SK-N-SH (cell line): ENCODE results near the gene DDX31. TPM values are rescaled to one million over a fixed set of nuclear protein-coding genes. Genes with fewer than 3 reads are reported as not detected.

Experiments used
- CTCF ChIA-PET: fragments of 300-600, 350-600 bp; formaldehyde crosslinking; extraction: SDS; loops from one replicate; lab custom pipeline; 2021; lab: Yijun Ruan, JAX
- POLR2A ChIA-PET: fragments of 350-600 bp; sonication (Branson Sonifier 250); formaldehyde crosslinking; extraction: SDS; loops from one replicate; lab custom pipeline; 2020; ENCODE audit warnings: antibody characterized with exemption, inconsistent platforms; lab: Yijun Ruan, JAX
- DNase-seq: peaks from one replicate; pipeline ENCODE4 v3.0.0; 2012
- H2AFZ ChIP-seq: fragments of 200-600 bp; sonication (generic); 2 replicates; pipeline ENCODE4 v1.8.1; 2016; ENCODE audit warnings: antibody characterized with exemption, mild to moderate bottlenecking, low read depth
- H3F3A ChIP-seq: fragments of 200-600 bp; sonication (generic); replicated peaks from 2 replicates; pipeline ENCODE3; 2016; ENCODE audit warnings: antibody characterized with exemption, mild to moderate bottlenecking; ENCODE audit not compliant: insufficient read depth
- H3K27ac ChIP-seq, 2 experiments: fragments of 200-500 bp in 1 of 2; fragments of 200-600 bp in 1 of 2; sonication (Bioruptor generic) in 1 of 2; sonication (generic), shearing (Covaris generic) in 1 of 2; 2 replicates each; pipeline versions ENCODE4 v1.5.1 to v1.6.1; 2014 to 2016; ENCODE audit warnings: low read depth in 2 of 2, inconsistent platforms in 1 of 2, low read length in 1 of 2, mild to moderate bottlenecking in 1 of 2, mixed read lengths in 1 of 2
- H3K27me3 ChIP-seq: fragments of 200-600 bp; sonication (generic), shearing (Covaris generic); 2 replicates; pipeline ENCODE4 v1.6.1; 2016; ENCODE audit warnings: mixed run types; ENCODE audit not compliant: insufficient read depth
- H3K36me3 ChIP-seq, 2 experiments: fragments of 200-500 bp in 1 of 2; fragments of 200-600 bp in 1 of 2; sonication (Bioruptor generic) in 1 of 2; sonication (generic) in 1 of 2; replicated peaks in 1 of 2; 2 replicates each; pipeline versions ENCODE3 to v1.5.1; 2014 to 2016; ENCODE audit warnings: low read length in 1 of 2, mild to moderate bottlenecking in 1 of 2; ENCODE audit not compliant: insufficient read depth in 2 of 2, control insufficient read depth in 1 of 2
- H3K4me1 ChIP-seq, 2 experiments: fragments of 200-500 bp in 1 of 2; fragments of 200-600 bp in 1 of 2; sonication (Bioruptor generic) in 1 of 2; sonication (generic), shearing (Covaris generic) in 1 of 2; 2 replicates each; pipeline versions ENCODE4 v1.5.1 to v1.6.1; 2014 to 2016; ENCODE audit warnings: low read depth in 1 of 2, low read length in 1 of 2, mixed run types in 1 of 2; ENCODE audit not compliant: insufficient read depth in 2 of 2, control insufficient read depth in 1 of 2
- H3K4me2 ChIP-seq: fragments of 200-600 bp; sonication (generic), shearing (Covaris generic); 2 replicates; pipeline ENCODE4 v1.6.1; 2017; ENCODE audit warnings: mixed run types
- H3K4me3 ChIP-seq, 2 experiments: fragments of 200-500 bp in 1 of 2; fragments of 200-600 bp in 1 of 2; sonication (Bioruptor generic) in 1 of 2; sonication (generic), shearing (Covaris generic) in 1 of 2; 2 replicates each; pipeline versions ENCODE4 v1.5.1 to v1.8.1; 2014 to 2016; ENCODE audit warnings: low read depth in 2 of 2, inconsistent platforms in 1 of 2, low read length in 1 of 2, mild to moderate bottlenecking in 1 of 2, mixed read lengths in 1 of 2, moderate library complexity in 1 of 2
- H3K79me2 ChIP-seq: fragments of 200-600 bp; sonication (generic); 2 replicates; pipeline ENCODE4 v1.8.1; 2017; ENCODE audit warnings: mild to moderate bottlenecking; ENCODE audit not compliant: insufficient read depth
- H3K9ac ChIP-seq: fragments of 200-600 bp; sonication (generic); 2 replicates; pipeline ENCODE4 v1.6.1; 2017; ENCODE audit warnings: mixed run types
- H3K9me2 ChIP-seq: fragments of 200-600 bp; sonication (generic); 2 replicates; pipeline ENCODE4 v1.6.1; 2017; ENCODE audit warnings: mixed run types
- H3K9me3 ChIP-seq: fragments of 200-600 bp; sonication (generic); 2 replicates; pipeline ENCODE4 v1.6.1; 2017; ENCODE audit warnings: mixed run types, mild to moderate bottlenecking, moderate library complexity
- H4K20me1 ChIP-seq: fragments of 200-600 bp; sonication (generic); 2 replicates; pipeline ENCODE4 v1.6.1; 2017; ENCODE audit warnings: mild to moderate bottlenecking, mixed run types; ENCODE audit not compliant: insufficient read depth
- CHD2 ChIP-seq: fragments of 150-350 bp; IDR thresholded peaks from 2 replicates; pipeline ENCODE4 v1.6.1; 2018; ENCODE audit warnings: low read length; ENCODE audit not compliant: partially characterized antibody
- CTCF ChIP-seq: fragments of 200-600 bp; sonication (generic); IDR thresholded peaks from 2 replicates; pipeline ENCODE4 v1.6.1; 2017; ENCODE audit warnings: antibody characterized with exemption, mild to moderate bottlenecking, moderate library complexity
- ELF1 ChIP-seq: IDR thresholded peaks from 2 replicates; pipeline ENCODE4 v1.4.0; 2012
- FOXJ3 ChIP-seq: sonication (generic); formaldehyde crosslinking; IDR thresholded peaks from 2 replicates; pipeline ENCODE4 v1.5.1; 2020; ENCODE audit warnings: mild to moderate bottlenecking, missing genetic modification reagents
- FOXM1 ChIP-seq: IDR thresholded peaks from 2 replicates; pipeline ENCODE4 v1.4.0; 2012; ENCODE audit warnings: low read depth, mild to moderate bottlenecking
- MEF2A ChIP-seq: IDR thresholded peaks from 2 replicates; pipeline ENCODE4 v1.4.0; 2012; ENCODE audit warnings: low read depth, borderline replicate concordance
- PBX3 ChIP-seq: IDR thresholded peaks from 2 replicates; pipeline ENCODE4; 2012
- POLR2AphosphoS5 ChIP-seq: IDR thresholded peaks from 2 replicates; pipeline ENCODE4 v1.6.1; 2012; ENCODE audit warnings: low read depth, low read length
- RCOR1 ChIP-seq: fragments of 150-350 bp; IDR thresholded peaks from 2 replicates; pipeline ENCODE4 v1.6.1; 2017; ENCODE audit warnings: antibody characterized with exemption, low read length
- REST ChIP-seq: IDR thresholded peaks from 2 replicates; pipeline ENCODE4 v1.6.1; 2012; ENCODE audit warnings: mild to moderate bottlenecking, low read depth, low read length, moderate library complexity
- RFX5 ChIP-seq: IDR thresholded peaks from 2 replicates; pipeline ENCODE4 v1.6.1; 2012; ENCODE audit warnings: mild to moderate bottlenecking, improper control_type of control experiment, low read length
- SMC3 ChIP-seq: IDR thresholded peaks from 2 replicates; pipeline ENCODE4 v1.6.1; 2012; ENCODE audit warnings: low read depth, low read length, improper control_type of control experiment
- YY1 ChIP-seq: IDR thresholded peaks from 2 replicates; pipeline ENCODE4 v1.4.0; 2012; ENCODE audit warnings: low read depth, mild to moderate bottlenecking
- WGBS: methylation state at CpG from one replicate; pipeline ENCODE4 v1.1.6; 2017; ENCODE audit warnings: low lambda C conversion rate; 5-methylcytosine and 5-hydroxymethylcytosine counted together
- polyA plus RNA-seq, 3 experiments: library from polyadenylated mRNA; depleted of rRNA; stranded (reverse); fragments of >200 nt; gene quantifications; 2 replicates each; pipeline ENCODE4 v1.2.3, GENCODE V29; 2012

Gene DDX31
- polyA plus RNA-seq, 1 of the 3 experiments (the other 2 are of a cell fraction): 13.9 TPM

DNA sequence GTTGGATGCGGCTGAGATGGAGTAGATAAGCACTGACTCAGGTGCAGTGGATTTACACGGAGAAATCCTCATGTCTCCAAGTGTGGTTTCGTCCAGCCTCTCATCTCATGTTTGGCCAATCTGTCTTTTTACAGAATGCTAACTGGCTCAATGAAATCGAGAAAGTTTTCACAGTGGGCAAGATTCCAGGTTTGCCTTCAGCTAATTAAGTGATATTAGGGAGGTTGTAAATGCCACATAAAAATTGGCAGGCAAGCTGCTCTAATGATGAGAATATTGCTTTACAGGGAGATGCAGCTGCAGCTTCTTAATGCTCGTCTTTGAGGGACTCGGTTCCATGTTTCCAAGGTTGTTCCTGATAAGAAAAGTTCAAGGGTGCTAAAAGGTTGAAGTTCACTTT is 63.7 kb downstream of the DDX31 start:
- no peak for DNase-seq
- Histone ChIP-seq H2AFZ (no peak overlapping the region), H3K36me3 (peaks cover 20 to 71% of the 10 kb centered on the region in 2 experiments), H3F3A (peaks cover 6% of the 10 kb centered on the region), H3K27me3 (no peaks in the 10 kb centered on the region), H4K20me1 (peaks cover 18% of the 10 kb centered on the region), H3K9ac (no peak overlapping the region), H3K4me3 (no peak overlapping the region), H3K9me2 (no peaks in the 10 kb centered on the region), H3K79me2 (no peaks in the 10 kb centered on the region), H3K9me3 (no peaks in the 10 kb centered on the region), H3K27ac (no peak overlapping the region), H3K4me1 (no peaks in the 10 kb centered on the region; a peak in 1 of 4 replicates), H3K4me2 (no peak overlapping the region)
- 82% methylated on average over 6 of the region's 6 CpGs for WGBS
- ChIA-PET POLR2A (interaction anchor here (0.6 kb wide), 1 partner anchor 268 kb away, joined by 6 read pairs; no protein-coding TSS in a partner anchor), CTCF (no interaction called here)
- no peak for TF ChIP-seq SMC3
- TF ChIP-seq YY1: no peak

- Histone ChIP-seq H3F3A (peaks cover 6% of the 10 kb centered on the region), H4K20me1 (peaks cover 14% of the 10 kb centered on the region), H3K4me2 (no peak overlapping the region), H3K4me3 (no peak overlapping the region), H3K9me3 (no peaks in the 10 kb centered on the region), H3K79me2 (no peaks in the 10 kb centered on the region), H3K27ac (peak overlapping the region in 1 of 2 experiments; percentile 7; a peak in 1 of 4 replicates), H3K9ac (no peak overlapping the region), H3K27me3 (no peaks in the 10 kb centered on the region), H3K4me1 (no peaks in the 10 kb centered on the region; a peak in 1 of 4 replicates), H3K9me2 (no peaks in the 10 kb centered on the region), H2AFZ (no peak overlapping the region), H3K36me3 (peaks cover 16 to 73% of the 10 kb centered on the region in 2 experiments)
- no peak for DNase-seq
- POLR2A ChIA-PET: no interaction called here
- WGBS: 95% methylated on average over 6 of the region's 6 CpGs
- CTCF ChIA-PET: no interaction called here
- TF ChIP-seq CTCF (no peak), FOXM1 (no peak), CHD2 (no peak), ELF1 (no peak)
These were observed 64.4 kb downstream of the DDX31 start for GRCh38 chr9:132605387-132605786.

DNA sequence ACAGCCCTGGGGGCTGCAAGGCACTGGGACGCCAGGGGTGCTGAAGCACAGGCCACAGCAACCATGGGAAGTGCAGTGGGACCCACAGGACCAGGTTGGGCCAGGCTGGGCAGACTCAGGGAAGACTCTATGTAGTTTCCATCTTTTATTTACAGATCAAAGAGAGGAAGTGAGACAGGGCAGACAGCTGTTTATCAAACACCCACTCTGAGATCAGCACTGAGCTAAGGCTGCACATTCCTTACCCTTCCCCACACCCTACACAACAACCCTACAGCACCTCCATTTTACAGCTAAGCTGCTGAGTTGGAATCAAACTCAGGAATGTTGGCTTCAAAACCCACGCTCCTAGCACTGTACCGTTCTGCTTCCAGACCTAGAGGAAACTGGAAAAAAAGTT is 67.6 kb downstream of the DDX31 start:
- POLR2A ChIA-PET: no interaction called here
- no peak overlapping the region for H3K4me2 ChIP-seq
- no peak for TF ChIP-seq ELF1
- no peak for TF ChIP-seq FOXM1
- TF ChIP-seq YY1: no peak
- TF ChIP-seq RFX5: no peak
- no peak for TF ChIP-seq PBX3
- TF ChIP-seq REST: no peak
- TF ChIP-seq CTCF: no peak
- TF ChIP-seq RCOR1: no peak
- TF ChIP-seq POLR2AphosphoS5: no peak
- TF ChIP-seq FOXJ3 (CRISPR knock-in tag): no peak
- TF ChIP-seq MEF2A: no peak

More for the DNA sequence above, 67.6 kb downstream of the DDX31 start:
- no peaks in the 10 kb centered on the region for H3K9me2 ChIP-seq
- H4K20me1 ChIP-seq: no peaks in the 10 kb centered on the region
- H3K36me3 ChIP-seq: peaks cover 4 to 73% of the 10 kb centered on the region in 2 experiments
- H3K9me3 ChIP-seq: no peaks in the 10 kb centered on the region
- no peak for DNase-seq
- no peak overlapping the region for H3K4me3 ChIP-seq
- H3K27me3 ChIP-seq: no peaks in the 10 kb centered on the region
- H2AFZ ChIP-seq: no peak overlapping the region
- no peak overlapping the region for H3K9ac ChIP-seq
- no peaks in the 10 kb centered on the region for H3K79me2 ChIP-seq
- H3F3A ChIP-seq: no peaks in the 10 kb centered on the region
- H3K4me1 ChIP-seq: no peaks in the 10 kb centered on the region; a peak in 1 of 4 replicates
- 80% methylated on average over 3 of the region's 3 CpGs for WGBS
- no peak overlapping the region for H3K27ac ChIP-seq
- CTCF ChIA-PET: interaction anchor here (1.0 kb wide), 1 partner anchor 28 kb away, joined by 4 read pairs; no protein-coding TSS in a partner anchor
